Osteoblast (primary cell): ENCODE measurements around the gene CBFA2T3. TPM values are rescaled to one million over a fixed set of nuclear protein-coding genes. Genes with fewer than 3 reads are reported as not detected.

Source experiments
- DNase-seq: peaks from one replicate; pipeline ENCODE4 v3.0.0; 2011; ENCODE audit warnings: low spot score, mixed read lengths; ENCODE audit not compliant: insufficient read length; ENCODE audit errors: missing footprints
- H2AFZ ChIP-seq: 2 replicates; pipeline ENCODE4 v1.6.0; 2011; ENCODE audit warnings: mild to moderate bottlenecking, low read length
- H3K27ac ChIP-seq: 2 replicates; pipeline ENCODE4 v1.5.1; 2011; ENCODE audit warnings: mild to moderate bottlenecking, low read depth, low read length, moderate library complexity
- H3K27me3 ChIP-seq: 2 replicates; pipeline ENCODE4 v1.6.0; 2012; ENCODE audit warnings: mild to moderate bottlenecking, control low read depth, inconsistent platforms, low read length, moderate library complexity; ENCODE audit not compliant: insufficient read depth
- H3K36me3 ChIP-seq: 2 replicates; pipeline ENCODE4 v1.5.1; 2011; ENCODE audit warnings: mild to moderate bottlenecking, low read length, control low read depth, moderate library complexity; ENCODE audit not compliant: insufficient read depth
- H3K4me1 ChIP-seq: 2 replicates; pipeline ENCODE4 v1.5.1; 2011; ENCODE audit warnings: mild to moderate bottlenecking, low read length, control low read depth, moderate library complexity; ENCODE audit not compliant: insufficient read depth
- H3K4me2 ChIP-seq: 2 replicates; pipeline ENCODE4 v1.6.0; 2011; ENCODE audit warnings: mild to moderate bottlenecking, low read length; ENCODE audit not compliant: insufficient read depth
- H3K4me3 ChIP-seq: fragments of 200-600 bp; sonication (generic); 3 replicates; pipeline ENCODE4 v1.5.1; 2012; ENCODE audit warnings: mild to moderate bottlenecking, low read length, inconsistent platforms; ENCODE audit not compliant: insufficient read depth
- H3K79me2 ChIP-seq: 2 replicates; pipeline ENCODE4 v1.6.0; 2012; ENCODE audit warnings: mild to moderate bottlenecking, low read length, control low read depth, inconsistent platforms; ENCODE audit not compliant: insufficient read depth
- H3K9me3 ChIP-seq: 2 replicates; pipeline ENCODE4 v1.5.1; 2011; ENCODE audit warnings: low read depth, low read length, control low read depth
- H4K20me1 ChIP-seq: 2 replicates; pipeline ENCODE4 v1.6.0; 2012; ENCODE audit warnings: mild to moderate bottlenecking, low read length, control low read depth; ENCODE audit not compliant: insufficient read depth
- total RNA-seq: library from RNA; depleted of rRNA; stranded (reverse); fragments of >200 nt; gene quantifications from 2 replicates; pipeline ENCODE4 v1.2.3, GENCODE V29; 2012
- TF ChIP-seq, protein P1 (sequence below): IDR thresholded peaks from 2 replicates; pipeline ENCODE4 v1.5.1; 2011; ENCODE audit warnings: mild to moderate bottlenecking, low read depth, low read length, moderate library complexity; ENCODE audit errors: extremely low read depth

CBFA2T3 gene
- total RNA-seq, 1 donor: not detected

DNA sequence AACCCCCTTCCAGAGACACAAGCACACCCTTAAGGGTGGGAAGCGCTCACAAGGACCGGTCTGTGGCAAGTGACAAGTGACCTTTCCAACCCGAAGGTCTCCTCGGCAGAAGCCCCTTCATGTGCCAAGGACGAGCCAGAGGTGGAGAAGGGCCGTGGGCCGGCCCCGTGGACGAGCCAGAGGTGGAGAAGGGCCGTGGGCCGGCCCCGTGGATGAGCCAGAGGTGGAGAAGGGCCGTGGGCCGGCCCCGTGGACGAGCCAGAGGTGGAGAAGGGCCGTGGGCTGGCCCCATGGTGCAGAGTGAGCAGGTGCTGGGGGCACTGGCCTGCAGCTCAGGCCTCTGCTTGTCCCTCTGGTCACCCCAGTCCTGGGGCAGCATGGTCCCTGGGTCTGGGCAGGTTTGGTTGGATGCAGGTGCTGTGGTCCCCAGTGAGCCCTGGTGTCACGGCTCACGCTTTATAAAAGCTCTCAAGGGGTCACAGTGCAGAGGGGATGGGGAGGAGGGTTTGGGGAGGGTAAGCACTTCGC, 45.6 kb downstream of the CBFA2T3 start:
- Histone ChIP-seq H3K4me2 (no peak overlapping the region), H4K20me1 (no peaks in the 10 kb centered on the region), H3K79me2 (no peaks in the 10 kb centered on the region), H3K9me3 (no peaks in the 10 kb centered on the region), H3K4me3 (no peak overlapping the region), H3K27me3 (peaks cover 19% of the 10 kb centered on the region), H3K36me3 (no peaks in the 10 kb centered on the region), H2AFZ (no peak overlapping the region), H3K27ac (no peak overlapping the region), H3K4me1 (peaks cover under 1% of the 10 kb centered on the region)
- DNase-seq: no peak
- TF ChIP-seq, protein P1, sequence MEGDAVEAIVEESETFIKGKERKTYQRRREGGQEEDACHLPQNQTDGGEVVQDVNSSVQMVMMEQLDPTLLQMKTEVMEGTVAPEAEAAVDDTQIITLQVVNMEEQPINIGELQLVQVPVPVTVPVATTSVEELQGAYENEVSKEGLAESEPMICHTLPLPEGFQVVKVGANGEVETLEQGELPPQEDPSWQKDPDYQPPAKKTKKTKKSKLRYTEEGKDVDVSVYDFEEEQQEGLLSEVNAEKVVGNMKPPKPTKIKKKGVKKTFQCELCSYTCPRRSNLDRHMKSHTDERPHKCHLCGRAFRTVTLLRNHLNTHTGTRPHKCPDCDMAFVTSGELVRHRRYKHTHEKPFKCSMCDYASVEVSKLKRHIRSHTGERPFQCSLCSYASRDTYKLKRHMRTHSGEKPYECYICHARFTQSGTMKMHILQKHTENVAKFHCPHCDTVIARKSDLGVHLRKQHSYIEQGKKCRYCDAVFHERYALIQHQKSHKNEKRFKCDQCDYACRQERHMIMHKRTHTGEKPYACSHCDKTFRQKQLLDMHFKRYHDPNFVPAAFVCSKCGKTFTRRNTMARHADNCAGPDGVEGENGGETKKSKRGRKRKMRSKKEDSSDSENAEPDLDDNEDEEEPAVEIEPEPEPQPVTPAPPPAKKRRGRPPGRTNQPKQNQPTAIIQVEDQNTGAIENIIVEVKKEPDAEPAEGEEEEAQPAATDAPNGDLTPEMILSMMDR: no peak

DNA sequence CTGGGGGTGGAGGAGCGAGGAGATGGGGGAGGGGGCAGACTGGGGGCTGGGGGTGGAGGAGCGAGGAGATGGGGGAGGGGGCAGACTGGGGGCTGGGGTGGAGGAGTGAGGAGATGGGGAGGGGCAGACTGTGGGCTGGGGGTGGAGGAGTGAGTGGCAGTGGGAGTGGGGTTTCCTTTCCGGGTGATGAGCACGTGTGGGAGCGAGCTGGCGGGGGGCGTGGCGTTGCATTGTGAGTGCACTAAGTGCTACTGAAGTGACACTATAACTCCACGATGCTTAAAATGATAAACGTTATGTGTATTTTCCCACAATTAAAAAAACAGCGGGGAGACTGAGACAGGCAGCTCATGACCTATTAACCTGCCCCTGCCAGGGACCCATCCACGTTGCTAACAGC, 46.3 kb downstream of the CBFA2T3 start:
- H3K36me3 ChIP-seq: no peaks in the 10 kb centered on the region
- DNase-seq: no peak
- no peak overlapping the region for H3K4me2 ChIP-seq
- H4K20me1 ChIP-seq: no peaks in the 10 kb centered on the region
- no peak overlapping the region for H3K27ac ChIP-seq
- no peaks in the 10 kb centered on the region for H3K79me2 ChIP-seq
- peaks cover 7% of the 10 kb centered on the region for H3K4me1 ChIP-seq
- TF ChIP-seq, protein P1: no peak
- H3K9me3 ChIP-seq: no peaks in the 10 kb centered on the region
- no peak overlapping the region for H3K4me3 ChIP-seq
- H3K27me3 ChIP-seq: peaks cover 18% of the 10 kb centered on the region
- no peak overlapping the region for H2AFZ ChIP-seq

DNA sequence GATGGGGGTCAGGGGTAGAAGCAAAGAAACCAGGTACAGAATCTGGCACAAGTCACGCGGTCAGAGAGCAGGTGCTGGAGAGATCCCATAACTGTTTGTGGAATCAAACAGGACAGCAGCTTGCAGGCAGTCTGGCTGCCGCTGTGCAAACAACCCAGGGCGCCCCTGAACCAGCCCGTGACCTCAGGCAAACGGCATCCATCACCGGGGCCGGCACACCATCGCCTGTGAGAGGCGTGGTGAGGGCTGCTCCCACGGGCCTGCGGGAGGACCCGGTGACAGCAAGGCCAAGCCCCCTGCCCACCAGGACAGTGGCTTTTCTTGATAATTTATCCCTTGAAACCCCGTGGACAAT, 47.9 kb downstream of the CBFA2T3 start:
- Histone ChIP-seq H3K27me3 (peaks cover 15% of the 10 kb centered on the region), H3K9me3 (no peaks in the 10 kb centered on the region), H3K4me3 (no peak overlapping the region), H4K20me1 (no peaks in the 10 kb centered on the region), H3K4me2 (no peak overlapping the region), H3K4me1 (peaks cover 17% of the 10 kb centered on the region), H3K36me3 (no peaks in the 10 kb centered on the region), H3K27ac (no peak overlapping the region), H3K79me2 (no peaks in the 10 kb centered on the region), H2AFZ (no peak overlapping the region)
- TF ChIP-seq, protein P1: no peak
- no peak for DNase-seq

- H3K36me3 ChIP-seq: no peaks in the 10 kb centered on the region
- no peaks in the 10 kb centered on the region for H4K20me1 ChIP-seq
- H3K4me1 ChIP-seq: peaks cover 17% of the 10 kb centered on the region
- no peaks in the 10 kb centered on the region for H3K79me2 ChIP-seq
- H3K27ac ChIP-seq: no peak overlapping the region
- H3K27me3 ChIP-seq: peaks cover 15% of the 10 kb centered on the region
- H3K4me2 ChIP-seq: no peak overlapping the region
- no peak overlapping the region for H3K4me3 ChIP-seq
- H2AFZ ChIP-seq: no peak overlapping the region
- TF ChIP-seq, protein P1: no peak
- no peak for DNase-seq
- no peaks in the 10 kb centered on the region for H3K9me3 ChIP-seq
Observed at GRCh38 chr16:88928405-88929090, 48.5 kb downstream of the CBFA2T3 start.
